Heart left ventricle (tissue), 16 donors: Measurements from ENCODE around the gene ACTR5. TPM values are rescaled to one million over a fixed set of nuclear protein-coding genes. Genes with fewer than 3 reads are reported as not detected.

Experiments
- ATAC-seq, 4 donors: fragments of 200-7000 bp; cut with Tn5 transposase; one replicate each; pipeline ENCODE4 v1.9.1; 2020 to 2022; ENCODE audit warnings: moderate library complexity in 4 of 4, mild to moderate bottlenecking in 3 of 4, moderate number of reproducible peaks in 1 of 4
- DNase-seq, 5 donors: peaks; one replicate each; pipeline ENCODE4 v3.0.0-alpha.2; 2020
- H3K27ac ChIP-seq, 12 donors: fragments of 200-600 bp; sonication (generic) in 4 of 12; one replicate each; pipeline versions ENCODE4 v1.5.0 to v1.8.0; 2016 to 2022; ENCODE audit warnings: mild to moderate bottlenecking in 2 of 12
- H3K27me3 ChIP-seq, 9 donors: fragments of 200-600 bp; sonication (generic) in 2 of 9; one replicate each; pipeline versions ENCODE4 v1.5.1 to v1.8.0; 2016 to 2022; ENCODE audit warnings: mild to moderate bottlenecking in 3 of 9
- H3K36me3 ChIP-seq, 9 donors: fragments of 200-600 bp; sonication (generic) in 2 of 9; one replicate each; pipeline versions ENCODE4 v1.5.0 to v1.8.0; 2018 to 2022; ENCODE audit warnings: mild to moderate bottlenecking in 2 of 9
- H3K4me1 ChIP-seq, 12 donors: fragments of 200-600 bp; sonication (generic) in 4 of 12; one replicate each; pipeline versions ENCODE4 v1.5.0 to v1.8.0; 2016 to 2022; ENCODE audit warnings: mild to moderate bottlenecking in 3 of 12
- H3K4me3 ChIP-seq, 12 donors: fragments of 200-600 bp; sonication (generic) in 4 of 12; one replicate each; pipeline versions ENCODE4 v1.5.0 to v1.8.0; 2017 to 2022; ENCODE audit warnings: mild to moderate bottlenecking in 9 of 12, moderate library complexity in 4 of 12
- H3K9me3 ChIP-seq, 12 donors: fragments of 200-600 bp; sonication (generic) in 4 of 12; one replicate each; pipeline versions ENCODE4 v1.5.0 to v1.8.0; 2016 to 2022; ENCODE audit warnings: mild to moderate bottlenecking in 1 of 12
- CTCF ChIP-seq, 12 donors: fragments of 200-600 bp; sonication (generic) in 4 of 12; IDR thresholded peaks; one replicate each; pipeline versions ENCODE4 v1.5.0 to v1.8.0; 2018 to 2022; ENCODE audit warnings: antibody characterized with exemption in 12 of 12, mild to moderate bottlenecking in 5 of 12
- POLR2A ChIP-seq, 2 donors: fragments of 450-650 bp; IDR thresholded peaks; one replicate each; pipeline ENCODE4 v1.6.1; 2017; ENCODE audit warnings: antibody characterized with exemption in 2 of 2, mild to moderate bottlenecking in 2 of 2, moderate library complexity in 2 of 2
- WGBS, 4 donors: extraction: QIAGEN DNeasy Blood & Tissue Kit in 2 of 4; methylation state at CpG; one replicate each; pipeline versions ENCODE4 v1.1.5 to v1.1.7; 2013 to 2018; 5-methylcytosine and 5-hydroxymethylcytosine counted together
- intact Hi-C, 10 donors: fragments of 100-400 bp; cut with DNase I; formaldehyde crosslinking; loops; one replicate each; pipeline versions ENCODE4 v1.11.1 to v1.14.2; 2022
- polyA plus RNA-seq, 2 donors: library from polyadenylated mRNA; stranded (reverse); fragments of 200-250 nt; gene quantifications; one replicate each; pipeline ENCODE4 v1.2.3, GENCODE V29; 2013
- total RNA-seq, 9 donors: library from RNA; depleted of rRNA in 2 of 9; stranded (reverse); fragments of >200 nt in 2 of 9; fragmentation: NEBNext Ultra II Directional in 3 of 9; extraction: Animal tissue kit (Norgen Biotek cat#: 25700) in 3 of 9; gene quantifications; one replicate each; pipeline versions ENCODE4 v1.1.0 to v1.2.4, GENCODE V29; 2016 to 2023
- donor health status: ischemic (EF 13 %, LVEDD 7.1; RV severe dilation, severe dysfunction).
- donor health status: healthy with polysubstance abuse.
- donor health status: DM: no; HTN: yes; CAD: no.
- donor health status: DM: no; HTN: no; CAD: no.
- donor health status: ischemic (EF 25% LVEDD 6.9; RV normal size, moderate dysfunction).
- donor health status: ischemic (EF 25% LVEDD 5.7; RV mildly dilated, moderate dysfunction).
- donor health status: healthy.
- donor health status: DM: yes; HTN: yes; CAD: no.
- donor health status: ischemic (EF 35%, LVEDD 5.7; RV mildly dilated, moderate dysfunction).
- donor health status: nonischemic (EF 11% LVEDD 7.7; RV severe dilation, severe dysfunction).
- donor health status: DM: yes; HTN: yes; CAD: no.
- donor health status: PGD.
- donor health status: ischemic (EF 29% LVEDD 5.4; RV normal size, mild dysfunction).
- donor health status: nonischemic (EF 23%, LVEDD 6.1; RV moderate dilation, normal function).

ACTR5 gene
- total and polyA plus RNA-seq, 11 donors, result 2.3 to 6.4 (median 3.5) TPM

GRCh38 chr20:38731738-38732113, 16.5 kb upstream of the ACTR5 start:
- Histone ChIP-seq H3K4me3 (peak overlapping the region in 1 of 12 donors; percentile 35), H3K27ac (no peak overlapping the region), H3K36me3 (no peaks in the 10 kb centered on the region), H3K9me3 (no peaks in the 10 kb centered on the region), H3K27me3 (peaks cover 61 to 99% (median 80%) of the 10 kb centered on the region in 9 donors), H3K4me1 (peaks cover 0 to 47% (median 16%) of the 10 kb centered on the region in 12 donors)
- intact Hi-C loops, result loop anchor here (2.0 to 5.0 kb wide), 3 partner anchors 84 to 161 kb away; no protein-coding TSS in a partner anchor
- no peak for TF ChIP-seq POLR2A (IDR thresholded peaks at IDR 0.05)
- peak in 2 of 12 donors; percentile 3 to 11 for TF ChIP-seq CTCF (IDR thresholded peaks at IDR 0.05)
- ATAC-seq, result no peak
- no peak for DNase-seq
- 44 to 60% (median 47%) methylated on average over 1 of the region's 1 CpG for WGBS, 4 donors

- no peak for DNase-seq
- intact Hi-C loops, result loop anchor here in 8 of 10 donors (5.0 kb wide), 2 partner anchors 86 to 159 kb away; no protein-coding TSS in a partner anchor
- no peak overlapping the region for H3K4me3 ChIP-seq
- no peaks in the 10 kb centered on the region for H3K36me3 ChIP-seq
- H3K9me3 ChIP-seq, result no peaks in the 10 kb centered on the region
- 79 to 87% (median 80%) methylated on average over 4 of the region's 4 CpGs for WGBS, 4 donors
- ATAC-seq, result no peak
- peaks cover 0 to 36% (median 15%) of the 10 kb centered on the region in 12 donors for H3K4me1 ChIP-seq
- no peak overlapping the region for H3K27ac ChIP-seq
- H3K27me3 ChIP-seq, result peaks cover 48 to 98% (median 68%) of the 10 kb centered on the region in 9 donors
- no peak for TF ChIP-seq POLR2A (IDR thresholded peaks at IDR 0.05)
- no peak for TF ChIP-seq CTCF (IDR thresholded peaks at IDR 0.05)
These were observed 15.3 kb upstream of the ACTR5 start for GRCh38 chr20:38732981-38733380.

- peaks cover 0 to 16% (median 10%) of the 10 kb centered on the region in 12 donors for H3K4me1 ChIP-seq
- intact Hi-C loops, result no loop called here
- no peaks in the 10 kb centered on the region for H3K9me3 ChIP-seq
- ATAC-seq, result no peak
- no peaks in the 10 kb centered on the region for H3K36me3 ChIP-seq
- TF ChIP-seq POLR2A (IDR thresholded peaks at IDR 0.05) (no peak), CTCF (IDR thresholded peaks at IDR 0.05) (no peak)
- H3K4me3 ChIP-seq, result no peak overlapping the region
- H3K27me3 ChIP-seq, result peaks cover 26 to 91% (median 49%) of the 10 kb centered on the region in 9 donors
- 46 to 62% (median 49%) methylated on average over 6 of the region's 6 CpGs for WGBS, 4 donors
- H3K27ac ChIP-seq, result no peak overlapping the region
- DNase-seq, result no peak
These were observed 13.1 kb upstream of the ACTR5 start for GRCh38 chr20:38735172-38735571.

- Histone ChIP-seq H3K4me3 (no peak overlapping the region), H3K36me3 (no peaks in the 10 kb centered on the region), H3K9me3 (no peaks in the 10 kb centered on the region), H3K4me1 (no peaks in the 10 kb centered on the region), H3K27me3 (peaks cover 4 to 85% (median 28%) of the 10 kb centered on the region in 9 donors), H3K27ac (no peak overlapping the region)
- WGBS, 4 donors, result 71 to 87% (median 76%) methylated on average over 1 of the region's 1 CpG
- ATAC-seq, result no peak
- intact Hi-C loops, result no loop called here
- DNase-seq, result no peak
- TF ChIP-seq POLR2A (IDR thresholded peaks at IDR 0.05) (no peak), CTCF (IDR thresholded peaks at IDR 0.05) (no peak)
These were observed 10.4 kb upstream of the ACTR5 start for GRCh38 chr20:38737887-38738286.
